CD14-positive monocyte (primary cell): Measurements from ENCODE around the gene PPP3R1. TPM values are rescaled to one million over a fixed set of nuclear protein-coding genes. Genes with fewer than 3 reads are reported as not detected.

Experiments
- DNase-seq, 3 donors: peaks; one replicate each; pipeline ENCODE4 v3.0.0-alpha.2; 2011 to 2022
- H2AFZ ChIP-seq: 2 replicates; pipeline ENCODE4 v1.6.0; 2012; ENCODE audit warnings: mild to moderate bottlenecking, low read depth, low read length, inconsistent platforms; ENCODE audit not compliant: insufficient read depth, poor library complexity, severe bottlenecking
- H3K27ac ChIP-seq, 2 donors: 1 replicate in 1 of 2; 2 replicates in 1 of 2; pipeline ENCODE4 v1.5.1; 2012 to 2013; ENCODE audit warnings: low read length in 2 of 2, control low read depth in 1 of 2, inconsistent platforms in 1 of 2, low read depth in 1 of 2, mild to moderate bottlenecking in 1 of 2
- H3K27me3 ChIP-seq, 2 donors: one replicate each; pipeline versions ENCODE4 v1.6.0 to v1.6.1; 2011 to 2013; ENCODE audit warnings: low read length in 2 of 2; ENCODE audit not compliant: control insufficient read depth in 2 of 2, insufficient read depth in 2 of 2
- H3K36me3 ChIP-seq, 2 donors: replicated peaks in 1 of 2; 1 replicate in 1 of 2; 2 replicates in 1 of 2; pipeline versions ENCODE4 v1.5.1 to v1.6.1; 2012 to 2013; ENCODE audit warnings: low read length in 2 of 2, control low read depth in 1 of 2, inconsistent platforms in 1 of 2, mild to moderate bottlenecking in 1 of 2; ENCODE audit not compliant: insufficient read depth in 2 of 2, control insufficient read depth in 1 of 2
- H3K4me1 ChIP-seq, 2 donors: 1 replicate in 1 of 2; 2 replicates in 1 of 2; pipeline versions ENCODE4 v1.5.1 to v1.6.1; 2012 to 2013; ENCODE audit warnings: low read length in 2 of 2, control low read depth in 1 of 2, inconsistent platforms in 1 of 2, mild to moderate bottlenecking in 1 of 2, moderate library complexity in 1 of 2; ENCODE audit not compliant: insufficient read depth in 2 of 2, control insufficient read depth in 1 of 2
- H3K4me2 ChIP-seq: replicated peaks from 2 replicates; pipeline ENCODE3; 2012; ENCODE audit warnings: low read length, moderate library complexity, mild to moderate bottlenecking; ENCODE audit not compliant: poor library complexity, severe bottlenecking; ENCODE audit errors: extremely low read depth
- H3K4me3 ChIP-seq, 3 experiments: fragments of 200-600 bp in 1 of 3; sonication (generic) in 1 of 3; replicated peaks in 1 of 3; 1 replicate in 2 of 3; 2 replicates in 1 of 3; pipeline ENCODE4 v1.5.1; 2011 to 2013; ENCODE audit warnings: low read length in 3 of 3, mild to moderate bottlenecking in 3 of 3, control low read depth in 2 of 3, low read depth in 2 of 3, inconsistent platforms in 1 of 3, moderate library complexity in 1 of 3
- H3K79me2 ChIP-seq: 2 replicates; pipeline ENCODE4 v1.6.0; 2012; ENCODE audit warnings: mild to moderate bottlenecking, control low read depth, inconsistent platforms, low read length, moderate library complexity; ENCODE audit not compliant: insufficient read depth
- H3K9ac ChIP-seq: 2 replicates; pipeline ENCODE4 v1.6.0; 2017; ENCODE audit warnings: low read length, mild to moderate bottlenecking; ENCODE audit not compliant: insufficient read depth, poor library complexity, severe bottlenecking
- H3K9me3 ChIP-seq, 2 donors: replicated peaks in 1 of 2; 1 replicate in 1 of 2; 2 replicates in 1 of 2; pipeline versions ENCODE4 v1.5.1 to v1.6.1; 2012 to 2013; ENCODE audit warnings: low read length in 2 of 2, control low read depth in 1 of 2; ENCODE audit not compliant: control insufficient read depth in 1 of 2, insufficient read depth in 1 of 2
- H4K20me1 ChIP-seq: 2 replicates; pipeline ENCODE4 v1.6.0; 2012; ENCODE audit warnings: mild to moderate bottlenecking, low read length, control low read depth, moderate library complexity; ENCODE audit not compliant: insufficient read depth
- H3K27ac Mint-ChIP-seq, 7 donors: one replicate each; pipeline ENCODE4 v1.8.0; 2020; ENCODE audit warnings: mild to moderate bottlenecking in 7 of 7, mixed read lengths in 7 of 7, moderate library complexity in 6 of 7, inconsistent platforms in 2 of 7
- H3K27me3 Mint-ChIP-seq, 3 donors: one replicate each; pipeline ENCODE4 v1.8.0; 2021 to 2022; ENCODE audit warnings: low read depth in 3 of 3, mild to moderate bottlenecking in 3 of 3, mixed read lengths in 3 of 3, moderate library complexity in 3 of 3, inconsistent platforms in 1 of 3
- H3K36me3 Mint-ChIP-seq, 2 donors: one replicate each; pipeline ENCODE4 v1.8.0; 2020; ENCODE audit warnings: mixed read lengths in 2 of 2, inconsistent platforms in 1 of 2, mild to moderate bottlenecking in 1 of 2
- H3K4me1 Mint-ChIP-seq: one replicate; pipeline ENCODE4 v1.8.0; 2020; ENCODE audit warnings: mild to moderate bottlenecking, mixed read lengths
- H3K4me3 Mint-ChIP-seq, 2 donors: one replicate each; pipeline ENCODE4 v1.8.0; 2020; ENCODE audit warnings: mild to moderate bottlenecking in 2 of 2, mixed read lengths in 2 of 2, moderate library complexity in 1 of 2
- H3K9me3 Mint-ChIP-seq, 7 donors: one replicate each; pipeline ENCODE4 v1.8.0; 2020 to 2022; ENCODE audit warnings: mixed read lengths in 7 of 7, mild to moderate bottlenecking in 6 of 7, moderate library complexity in 6 of 7, inconsistent platforms in 2 of 7
- CTCF ChIP-seq: fragments of 200-600 bp; IDR thresholded peaks from one replicate; pipeline ENCODE4 v1.8.0; 2022; ENCODE audit warnings: antibody characterized with exemption, mild to moderate bottlenecking
- WGBS: methylation state at CpG from one replicate; pipeline ENCODE4 v1.1.5; 2013; ENCODE audit warnings: missing lambda C conversion rate; ENCODE audit not compliant: insufficient coverage; 5-methylcytosine and 5-hydroxymethylcytosine counted together
- intact Hi-C, 2 donors: fragments of 100-400 bp; cut with micrococcal nuclease; formaldehyde crosslinking; loops; one replicate each; pipeline versions ENCODE4 v1.15.0 to v1.15.1; 2023
- polyA plus RNA-seq, 3 donors: library from polyadenylated mRNA; depleted of rRNA in 1 of 3; unstranded in 2 of 3; stranded (reverse) in 1 of 3; fragments of 300-500 nt in 2 of 3; fragments of >200 nt in 1 of 3; fragmentation: Illumina TruSeq in 2 of 3; gene quantifications; 1 replicate in 2 of 3; 2 replicates in 1 of 3; pipeline ENCODE4 v1.2.3, GENCODE V29; 2012 to 2021

Gene PPP3R1
- polyA plus RNA-seq, 3 donors = 8.7 to 32.6 (median 10.7) TPM

GRCh38 chr2:68256093-68256450, 3.7 kb upstream of the PPP3R1 start:
- peak overlapping the region; percentile 35 for H2AFZ ChIP-seq
- no peak overlapping the region for H3K4me2 ChIP-seq
- intact Hi-C loops = loop anchor here in 1 of 2 donors (10.0 kb wide), 2 partner anchors 169 to 191 kb away; partner anchors contain the start of gene C1D
- H3K4me1 ChIP-seq = peaks cover 10 to 15% of the 10 kb centered on the region in 2 donors
- peaks cover under 1% of the 10 kb centered on the region for H4K20me1 ChIP-seq
- H3K36me3 Mint-ChIP-seq = no peaks in the 10 kb centered on the region
- no peaks in the 10 kb centered on the region for H3K27me3 ChIP-seq
- peak overlapping the region in 1 of 2 donors; percentile 13 for H3K27ac ChIP-seq
- H3K27ac Mint-ChIP-seq = peak overlapping the region in 3 of 7 donors; percentile 6 to 54 (median 35)
- H3K4me3 Mint-ChIP-seq = no peak overlapping the region
- peaks cover 0 to 3% (median 0%) of the 10 kb centered on the region in 7 donors for H3K9me3 Mint-ChIP-seq
- no peaks in the 10 kb centered on the region for H3K9me3 ChIP-seq
- no peak for TF ChIP-seq CTCF
- DNase-seq = no peak
- WGBS = no CpG with 5 or more reads among the region's 1 CpG
- H3K4me3 ChIP-seq = no peak overlapping the region
- peaks cover 0 to 5% (median 0%) of the 10 kb centered on the region in 3 donors for H3K27me3 Mint-ChIP-seq
- peaks cover 24% of the 10 kb centered on the region for H3K4me1 Mint-ChIP-seq
- peaks cover 30% of the 10 kb centered on the region for H3K79me2 ChIP-seq
- no peak overlapping the region for H3K9ac ChIP-seq
- no peaks in the 10 kb centered on the region for H3K36me3 ChIP-seq

GRCh38 chr2:68253219-68254068, 1.1 kb upstream of the PPP3R1 start:
- peak overlapping the region; percentile 97 to 98 for H3K4me3 Mint-ChIP-seq
- Histone ChIP-seq H3K4me3 (peak overlapping the region; percentile 80 to 100 (median 98)), H3K9me3 (no peaks in the 10 kb centered on the region), H3K27me3 (no peaks in the 10 kb centered on the region), H3K4me1 (peaks cover 26 to 39% of the 10 kb centered on the region in 2 donors), H3K79me2 (peaks cover 56% of the 10 kb centered on the region), H3K9ac (peak overlapping the region; percentile 80), H3K4me2 (peak overlapping the region; percentile 93), H2AFZ (peak overlapping the region; percentile 87), H3K36me3 (peaks cover 0 to 2% of the 10 kb centered on the region in 2 donors), H3K27ac (peak overlapping the region; percentile 98 to 99), H4K20me1 (peaks cover 26% of the 10 kb centered on the region)
- peak overlapping the region; percentile 97 to 99 (median 98) for H3K27ac Mint-ChIP-seq
- no peaks in the 10 kb centered on the region for H3K36me3 Mint-ChIP-seq
- no peak for TF ChIP-seq CTCF
- DNase-seq = peak in 1 of 3 donors; percentile 18
- peaks cover 0 to 3% (median 0%) of the 10 kb centered on the region in 7 donors for H3K9me3 Mint-ChIP-seq
- intact Hi-C loops = loop anchor here (2.0 to 10.0 kb wide), 5 partner anchors 56 to 189 kb away; partner anchors contain the start of genes C1D (in 1 of the 2) and PNO1 (in 1 of the 2)
- H3K4me1 Mint-ChIP-seq = peaks cover 34% of the 10 kb centered on the region
- peaks cover 0 to 2% (median 0%) of the 10 kb centered on the region in 3 donors for H3K27me3 Mint-ChIP-seq
- WGBS = 0% methylated on average over 3 of the region's 15 CpGs
